ENCODE data around the gene OR5C1.
"Not testable (repeated sequence)": the region's sequence is repeated elsewhere in the genome, so short reads cannot be mapped to it uniquely, and the experiment has no call there.

OR5C1 gene

GRCh38 chr9:122835313-122835731 is 46.6 kb downstream of the OR5C1 start:
- FAIRE-seq (no peak), DNase-seq (ENCODE audit: insufficient read length) (no peak)
- TF ChIP-seq TAF1 (IDR thresholded peaks at IDR 0.05; ENCODE audit: borderline replicate concordance, low read depth, low read length): no peak
- no peak for TF ChIP-seq POLR2A (IDR thresholded peaks at IDR 0.05; ENCODE audit: low read depth, low read length)
- TF ChIP-seq POLR2AphosphoS5 (IDR thresholded peaks at IDR 0.05; ENCODE audit: low read depth, low read length): no peak

GRCh38 chr9:122837266-122837850 is 48.6 kb downstream of the OR5C1 start:
- no peak for FAIRE-seq
- no peak for DNase-seq (ENCODE audit: insufficient read length)
- TF ChIP-seq POLR2AphosphoS5 (IDR thresholded peaks at IDR 0.05; ENCODE audit: low read depth, low read length): no peak
- TF ChIP-seq POLR2A (IDR thresholded peaks at IDR 0.05; ENCODE audit: low read depth, low read length): no peak
- no peak for TF ChIP-seq TAF1 (IDR thresholded peaks at IDR 0.05; ENCODE audit: borderline replicate concordance, low read depth, low read length)

DNA sequence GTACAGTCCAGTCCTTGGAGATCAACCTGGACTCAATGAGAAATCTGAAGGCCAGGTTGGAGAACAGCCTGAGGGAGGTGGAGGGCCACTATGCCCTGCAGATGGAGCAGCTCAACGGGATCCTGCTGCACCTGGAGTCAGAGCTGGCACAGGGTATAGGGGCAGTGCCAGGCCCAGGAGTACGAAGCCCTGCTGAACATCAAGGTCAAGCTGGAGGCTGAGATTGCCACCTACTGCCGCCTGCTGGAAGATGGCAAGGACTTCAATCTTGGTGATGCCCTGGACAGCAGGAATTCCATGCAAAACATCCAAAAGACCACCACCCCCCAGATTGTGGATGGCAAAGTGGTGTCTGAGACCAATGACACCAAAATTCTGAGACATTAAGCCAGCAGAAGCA is 49.7 kb downstream of the OR5C1 start:
- DNase-seq (ENCODE audit: insufficient read length); FAIRE-seq: not testable (repeated sequence)
